Measurements from ENCODE around the gene FAM20C.

Gene FAM20C

GRCh38 chr7:159370-160270 lies 32.8 kb upstream of the FAM20C start:
- DNase-seq, result no peak

GRCh38 chr7:160958-161725 lies 31.2 kb upstream of the FAM20C start:
- DNase-seq, result no peak

GRCh38 chr7:162632-163297 lies 29.6 kb upstream of the FAM20C start:
- DNase-seq, result no peak

- DNase-seq, result no peak
Measured at GRCh38 chr7:163298-163695, 29.1 kb upstream of the FAM20C start.

GRCh38 chr7:163971-164881 lies 28.1 kb upstream of the FAM20C start:
- no peak for DNase-seq

GRCh38 chr7:164882-165660 lies 27.3 kb upstream of the FAM20C start:
- peak; percentile 27 for DNase-seq

GRCh38 chr7:165661-166337 lies 26.6 kb upstream of the FAM20C start:
- DNase-seq, result no peak

GRCh38 chr7:166338-167060 lies 25.9 kb upstream of the FAM20C start:
- no peak for DNase-seq

GRCh38 chr7:167090-167855 lies 25.1 kb upstream of the FAM20C start:
- no peak for DNase-seq

- no peak for DNase-seq
Measured at GRCh38 chr7:167976-168791, 24.2 kb upstream of the FAM20C start.

GRCh38 chr7:169276-170172 lies 22.8 kb upstream of the FAM20C start:
- DNase-seq, result no peak

- no peak for DNase-seq
Measured at GRCh38 chr7:170551-171363, 21.6 kb upstream of the FAM20C start.

- no peak for DNase-seq
Measured at GRCh38 chr7:171364-171904, 20.9 kb upstream of the FAM20C start.

- DNase-seq, result no peak
Measured at GRCh38 chr7:171912-172515, 20.4 kb upstream of the FAM20C start.

- DNase-seq, result no peak
Measured at GRCh38 chr7:173209-173918, 19.0 kb upstream of the FAM20C start.

All from midbrain (tissue), 1 donor.